ENCODE data around the gene FCMR.
"Not testable (repeated sequence)": the region's sequence is repeated elsewhere in the genome, so short reads cannot be mapped to it uniquely, and the experiment has no call there.

The FCMR gene

DNA sequence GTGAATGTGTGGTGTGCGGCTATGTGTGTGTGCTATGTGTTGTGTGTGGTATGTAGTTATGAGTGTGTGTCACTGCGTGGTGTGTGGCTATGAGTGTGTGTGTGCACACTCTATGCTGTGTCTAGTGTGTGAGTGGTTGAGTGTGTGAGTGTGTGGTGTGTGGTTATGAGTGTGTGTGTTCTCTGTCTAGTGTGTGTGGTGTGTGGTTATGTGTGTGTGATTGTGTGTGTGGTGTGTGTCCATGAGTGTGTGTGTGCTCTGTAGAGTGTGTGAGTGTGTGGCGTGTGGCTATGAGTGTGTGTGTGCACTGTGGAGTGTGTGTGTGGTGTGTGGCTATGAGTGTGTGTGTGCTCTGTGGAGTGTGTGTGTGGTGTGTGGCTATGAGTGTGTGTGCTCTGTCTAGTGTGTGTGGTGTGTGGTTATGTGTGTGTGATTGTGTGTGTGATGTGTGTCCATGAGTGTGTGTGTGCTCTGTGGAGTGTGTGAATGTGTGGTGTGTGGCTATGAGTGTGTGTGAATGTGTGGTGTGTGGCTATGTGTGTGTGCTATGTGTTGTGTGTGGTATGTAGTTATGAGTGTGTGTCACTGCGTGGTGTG is 2.3 kb upstream of the FCMR start:
- not testable (repeated sequence) for DNase-seq (ENCODE audit: low read depth in 2 of 2)

GRCh38 chr1:206923009-206923960 is 1.5 kb upstream of the FCMR start:
- no peak for DNase-seq (ENCODE audit: low read depth in 2 of 2)

DNA sequence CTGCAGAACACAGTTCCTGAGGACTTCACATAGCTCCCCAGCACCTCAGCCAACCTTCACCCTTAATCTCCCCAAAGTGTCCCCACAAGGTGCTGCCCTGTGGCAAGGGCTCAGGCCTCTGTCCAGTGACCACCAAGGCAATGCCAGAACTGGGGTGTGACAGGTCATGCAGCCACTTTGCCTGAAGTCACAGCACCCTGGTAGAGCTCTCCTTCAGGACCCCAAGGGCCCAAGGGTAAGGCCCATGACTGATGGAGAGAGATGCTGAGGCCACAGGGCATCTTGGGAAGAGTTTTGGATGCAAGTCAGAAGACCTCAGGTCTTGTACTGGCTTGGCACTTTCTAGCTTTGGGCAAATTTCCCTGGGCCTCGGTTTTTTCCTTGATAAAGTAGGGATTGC is 783 bp upstream of the FCMR start:
- no peak for DNase-seq (ENCODE audit: low read depth in 2 of 2)

DNA sequence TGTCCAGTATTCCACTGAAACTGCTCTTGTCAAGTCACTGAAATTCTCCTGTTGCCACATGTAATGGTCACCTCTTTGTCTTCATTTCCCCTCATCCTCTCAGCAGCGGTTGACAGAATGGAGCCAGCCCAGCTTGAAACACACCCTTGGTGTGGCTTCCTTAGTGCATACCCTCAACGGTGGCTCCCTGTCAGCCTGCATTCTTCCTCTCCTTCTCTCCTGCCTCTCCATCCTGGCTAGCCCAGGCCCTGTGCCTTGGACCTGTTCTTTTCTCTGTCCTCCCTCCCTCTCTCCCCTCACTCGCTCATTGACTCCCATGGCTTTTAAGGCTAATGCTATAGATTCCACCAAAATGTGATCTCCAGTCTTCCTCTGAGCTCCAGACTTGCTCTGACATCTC is 3.7 kb downstream of the FCMR start:
- DNase-seq (ENCODE audit: low read depth in 2 of 2) = no peak

- no peak for DNase-seq (ENCODE audit: low read depth in 2 of 2)
Observed at GRCh38 chr1:206916000-206916709, 5.6 kb downstream of the FCMR start.

- no peak for DNase-seq (ENCODE audit: low read depth in 2 of 2)
Observed at GRCh38 chr1:206915030-206915735, 6.6 kb downstream of the FCMR start.

- DNase-seq (ENCODE audit: low read depth in 2 of 2) = no peak
Observed at GRCh38 chr1:206913766-206914537, 7.8 kb downstream of the FCMR start.

- DNase-seq (ENCODE audit: low read depth in 2 of 2) = peak in 1 of 2 experiments; percentile 52
Observed at GRCh38 chr1:206912445-206913095, 9.2 kb downstream of the FCMR start.

DNA sequence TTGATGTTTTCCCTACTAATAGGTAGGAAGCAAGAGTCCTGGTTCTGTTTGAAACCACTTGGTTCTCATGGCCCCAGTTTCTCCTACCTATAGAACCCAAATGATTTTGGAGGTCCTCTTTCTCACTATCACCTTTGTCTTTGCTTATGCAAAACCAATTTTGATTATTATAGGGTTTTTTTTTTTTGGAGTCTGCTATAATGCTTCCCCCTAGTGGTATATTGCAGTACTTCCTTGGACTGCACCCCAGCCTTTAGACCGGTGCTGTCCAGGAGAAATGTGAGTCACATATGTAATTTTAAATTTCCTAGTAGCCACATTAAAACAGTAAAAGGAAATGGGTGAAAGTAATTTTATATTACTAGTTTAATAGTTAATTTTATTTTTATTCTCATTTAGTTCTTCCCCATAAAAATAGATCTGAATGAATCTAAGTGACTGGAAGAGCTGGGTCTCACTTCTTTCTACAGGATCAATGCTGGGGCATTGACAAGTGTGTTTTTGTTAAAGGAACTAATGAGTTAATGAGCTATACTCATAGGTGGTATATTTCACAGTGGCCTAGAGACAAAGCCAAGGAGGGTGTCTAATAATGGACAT is 10.6 kb downstream of the FCMR start:
- DNase-seq (ENCODE audit: low read depth in 2 of 2) = peak in 1 of 2 experiments; percentile 40

DNA sequence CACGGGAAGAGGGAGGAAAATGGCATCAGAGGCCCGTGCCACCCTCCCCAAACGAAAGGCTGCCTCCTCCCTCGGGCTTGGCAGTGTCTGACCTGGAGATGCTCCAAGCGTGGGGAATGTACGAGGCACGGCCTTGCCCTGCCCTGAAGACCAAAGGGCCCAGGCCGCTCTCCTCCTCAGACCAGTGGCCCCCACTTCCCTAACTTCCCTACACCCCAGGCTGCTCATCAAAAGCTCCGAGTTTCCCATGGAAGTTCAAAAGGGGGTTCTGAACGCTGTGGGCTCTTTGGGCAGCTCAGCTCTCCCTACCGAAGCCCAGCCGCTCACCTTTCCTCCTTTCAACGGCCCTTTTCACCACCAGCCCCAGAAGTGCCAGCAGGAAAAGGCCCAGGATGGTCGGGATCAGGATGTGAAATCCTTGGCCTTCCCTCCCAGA is 11.8 kb downstream of the FCMR start:
- DNase-seq (ENCODE audit: low read depth in 2 of 2) = no peak

DNA sequence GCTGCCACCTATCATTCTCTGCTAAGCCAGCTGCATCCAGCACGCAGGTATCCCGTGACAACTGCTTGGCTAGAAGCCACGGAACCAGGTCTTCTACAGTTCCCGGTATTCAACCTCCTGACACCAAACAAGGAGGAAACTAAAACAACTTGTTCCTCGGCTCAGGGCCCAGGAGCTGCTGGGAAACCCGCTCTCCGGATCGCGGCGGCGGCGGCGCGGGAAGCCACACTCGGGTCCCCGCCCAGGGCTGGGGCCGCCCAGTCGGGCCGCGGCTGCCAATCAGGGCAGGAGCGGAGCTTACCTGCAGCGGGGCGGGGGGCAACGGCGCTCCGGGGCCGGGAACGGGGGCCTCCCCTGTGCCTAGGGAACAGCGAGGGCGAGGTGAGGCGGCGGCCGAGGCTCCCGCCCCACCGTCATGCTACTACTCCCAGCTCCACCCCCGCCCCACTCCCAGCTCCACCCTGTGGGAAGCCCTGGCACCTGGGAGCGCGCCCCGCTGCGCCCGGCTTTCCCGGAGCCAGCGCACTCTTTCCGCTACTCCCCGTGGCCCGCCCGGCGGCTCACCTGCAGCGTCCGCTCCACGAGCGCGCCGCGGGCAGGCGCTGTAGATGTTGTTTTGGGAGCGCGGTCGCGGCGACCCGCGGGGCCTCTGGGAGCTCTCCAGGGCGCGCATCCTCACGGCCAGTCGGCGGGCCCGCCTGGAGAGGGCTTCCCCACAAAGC is 12.4 kb downstream of the FCMR start:
- no peak for DNase-seq (ENCODE audit: low read depth in 2 of 2)

DNA sequence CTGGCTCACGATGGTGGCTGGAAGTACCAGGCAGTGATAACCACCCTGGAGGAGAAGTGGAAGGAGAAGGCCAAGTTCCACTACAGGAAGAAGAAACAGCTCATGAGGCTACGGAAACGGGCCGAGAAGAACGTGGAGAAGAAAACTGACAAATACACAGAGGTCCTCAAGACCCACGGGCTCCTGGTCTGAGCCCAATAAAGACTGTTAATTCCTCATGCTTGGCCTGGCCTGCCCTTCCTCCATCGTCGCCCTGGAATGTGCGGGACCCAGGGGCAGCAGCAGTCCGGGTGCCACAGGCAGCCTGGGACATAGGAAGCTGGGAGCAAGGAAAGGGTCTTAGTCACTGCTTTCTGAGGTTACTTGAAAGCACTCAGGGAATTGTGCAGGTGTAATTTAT is 13.7 kb downstream of the FCMR start:
- DNase-seq (ENCODE audit: low read depth in 2 of 2) = no peak

DNA sequence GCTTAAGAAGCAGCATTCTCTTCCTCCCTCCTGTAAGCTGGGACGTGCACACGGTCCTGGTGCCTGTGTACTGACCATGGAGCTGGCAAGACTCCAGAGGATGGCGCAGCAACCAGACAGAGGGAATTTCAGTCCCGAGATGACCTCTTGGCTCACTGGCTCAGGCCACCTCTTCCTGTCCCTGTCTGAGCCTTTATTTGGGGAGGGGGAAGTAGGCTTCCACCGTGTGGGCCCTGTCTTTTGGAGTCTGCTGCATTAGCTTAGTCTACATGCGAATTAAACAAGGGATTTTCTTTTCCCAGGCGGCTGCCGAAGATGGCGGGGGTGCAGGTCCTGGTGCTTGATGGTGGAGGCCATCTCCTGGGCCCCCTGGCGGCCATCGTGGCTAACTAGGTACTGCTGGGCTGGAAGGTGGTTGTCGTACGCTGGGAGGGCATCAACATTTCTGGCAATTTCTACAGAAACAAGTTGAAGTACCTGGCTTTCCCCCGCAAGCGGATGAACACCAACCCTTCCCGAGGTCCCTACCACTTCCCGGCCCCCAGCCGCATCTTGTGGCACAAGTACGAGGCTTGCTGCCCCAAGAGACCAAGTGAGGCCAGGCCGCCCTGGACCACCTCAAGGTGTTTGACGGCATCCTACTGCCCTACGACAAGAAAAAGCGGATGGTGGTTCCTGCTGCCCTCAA is 14.3 kb downstream of the FCMR start:
- no peak for DNase-seq (ENCODE audit: low read depth in 2 of 2)

DNA sequence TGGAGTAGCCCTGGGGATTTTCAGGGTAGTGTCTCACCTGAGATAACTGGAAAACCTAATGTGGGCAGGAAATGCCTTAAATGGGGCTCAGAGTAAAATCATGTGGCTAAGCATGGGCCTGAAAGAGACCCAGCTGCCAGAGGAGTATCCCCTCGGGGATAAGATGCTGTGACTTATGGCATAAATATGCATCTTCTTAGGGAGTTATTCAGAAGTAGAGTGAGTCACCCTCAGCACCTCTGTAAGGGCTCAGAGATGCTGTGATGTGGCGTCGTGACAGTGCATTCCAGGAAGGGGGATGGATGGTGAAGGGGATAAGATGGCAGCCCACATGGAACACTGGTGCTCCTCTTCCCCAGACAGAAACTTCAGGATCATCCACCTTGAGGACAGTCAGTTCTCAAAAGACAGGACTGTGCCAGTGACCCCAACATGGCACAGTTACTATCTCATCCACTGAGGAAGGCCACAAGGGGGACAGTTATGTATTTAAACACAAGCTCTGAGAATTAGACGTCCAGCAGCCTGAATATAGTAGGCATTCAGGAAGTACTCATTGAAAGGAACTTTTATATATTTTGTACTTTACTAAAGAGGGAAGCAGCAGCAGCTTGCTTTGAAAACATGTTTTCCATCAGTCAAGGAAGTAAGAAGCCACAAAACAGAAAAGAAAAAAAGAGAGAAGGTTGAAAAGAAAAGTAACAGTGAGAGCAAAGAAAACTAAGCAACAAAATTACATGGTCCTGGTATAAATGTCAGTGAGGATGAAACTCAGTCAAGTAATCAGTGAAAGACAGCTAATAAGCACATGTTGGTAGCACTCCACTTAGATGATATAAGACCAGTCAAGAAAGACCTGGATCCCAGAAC is 16.2 kb downstream of the FCMR start:
- peak; percentile 91 for DNase-seq (ENCODE audit: low read depth in 2 of 2)

DNA sequence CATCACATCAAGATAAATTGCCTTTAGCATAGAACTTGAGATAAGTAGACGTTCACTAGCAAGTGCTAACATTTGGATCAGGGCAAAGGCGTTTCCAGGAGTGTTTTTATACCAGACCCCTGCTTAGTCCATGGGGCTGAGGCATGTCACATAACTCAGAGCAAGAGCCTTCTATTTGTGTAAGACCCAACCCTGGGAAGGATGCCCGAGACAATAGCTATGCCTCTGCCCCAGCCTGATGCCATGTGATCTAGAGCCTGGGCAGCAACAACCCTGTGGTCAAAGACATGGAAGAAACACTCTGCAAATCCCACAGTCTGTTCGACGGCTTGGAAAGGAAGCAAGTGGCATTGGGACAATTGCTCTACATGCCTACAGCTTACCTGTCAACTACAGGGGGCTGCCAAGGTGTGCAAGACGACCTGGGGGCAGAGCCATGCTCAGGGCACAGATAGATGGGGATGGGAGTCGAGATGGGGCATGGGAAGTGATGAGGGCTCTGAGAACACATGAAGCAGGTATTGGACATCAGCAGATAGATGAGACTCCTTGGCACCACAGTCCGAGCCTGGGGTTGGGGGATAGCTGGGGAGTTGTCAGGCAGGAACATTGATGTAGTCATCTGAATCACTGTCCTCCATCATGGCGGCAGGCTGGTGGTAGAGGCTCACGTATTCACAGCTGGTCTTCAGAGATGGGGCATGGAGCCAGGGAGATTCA is 17.2 kb downstream of the FCMR start:
- DNase-seq (ENCODE audit: low read depth in 2 of 2) = no peak

- DNase-seq (ENCODE audit: low read depth in 2 of 2) = no peak
Observed at GRCh38 chr1:206903687-206904086, 18.1 kb downstream of the FCMR start.

GRCh38 chr1:206902702-206903101 is 19.0 kb downstream of the FCMR start:
- DNase-seq (ENCODE audit: low read depth in 2 of 2) = no peak

Data from fibroblast of skin of left quadriceps (primary cell).